22Rv1 (cell line): ENCODE measurements around the gene BMPER.

ENCODE experiments used
- H3K27ac ChIP-seq: fragments of 450-650 bp; 2 replicates; pipeline ENCODE4 v1.5.1; 2017
- CTCF ChIP-seq: fragments of 450-650 bp; IDR thresholded peaks from 2 replicates; pipeline ENCODE4 v1.5.1; 2017; ENCODE audit warnings: mild to moderate bottlenecking
- ZFX ChIP-seq: fragments of 450-650 bp; IDR thresholded peaks from 2 replicates; pipeline ENCODE4 v1.6.1; 2017; ENCODE audit warnings: antibody characterized with exemption, borderline replicate concordance

BMPER gene

GRCh38 chr7:34025600-34025999 is 120.3 kb downstream of the BMPER start:
- TF ChIP-seq CTCF = no peak
- no peak for TF ChIP-seq ZFX

GRCh38 chr7:34026481-34027190 is 121.3 kb downstream of the BMPER start:
- TF ChIP-seq CTCF (no peak), ZFX (no peak)
- no peak overlapping the region for H3K27ac ChIP-seq

More at GRCh38 chr7:34025600-34025999, 120.3 kb downstream of the BMPER start:
- no peak overlapping the region for H3K27ac ChIP-seq

- no peak overlapping the region for H3K27ac ChIP-seq
- TF ChIP-seq CTCF = no peak
- TF ChIP-seq ZFX = no peak
Measured at GRCh38 chr7:34031156-34031555, 125.8 kb downstream of the BMPER start.

- no peak overlapping the region for H3K27ac ChIP-seq
- TF ChIP-seq ZFX (no peak), CTCF (no peak)
Measured at GRCh38 chr7:34034728-34035127, 129.4 kb downstream of the BMPER start.

- no peak overlapping the region for H3K27ac ChIP-seq
Measured at GRCh38 chr7:34036051-34036920, 130.9 kb downstream of the BMPER start.

GRCh38 chr7:34036972-34037792 is 131.8 kb downstream of the BMPER start:
- no peak overlapping the region for H3K27ac ChIP-seq
- TF ChIP-seq CTCF (no peak), ZFX (no peak)

More at GRCh38 chr7:34036051-34036920, 130.9 kb downstream of the BMPER start:
- no peak for TF ChIP-seq CTCF
- TF ChIP-seq ZFX = no peak
